ENCODE results near the gene ATOH8.

DNA sequence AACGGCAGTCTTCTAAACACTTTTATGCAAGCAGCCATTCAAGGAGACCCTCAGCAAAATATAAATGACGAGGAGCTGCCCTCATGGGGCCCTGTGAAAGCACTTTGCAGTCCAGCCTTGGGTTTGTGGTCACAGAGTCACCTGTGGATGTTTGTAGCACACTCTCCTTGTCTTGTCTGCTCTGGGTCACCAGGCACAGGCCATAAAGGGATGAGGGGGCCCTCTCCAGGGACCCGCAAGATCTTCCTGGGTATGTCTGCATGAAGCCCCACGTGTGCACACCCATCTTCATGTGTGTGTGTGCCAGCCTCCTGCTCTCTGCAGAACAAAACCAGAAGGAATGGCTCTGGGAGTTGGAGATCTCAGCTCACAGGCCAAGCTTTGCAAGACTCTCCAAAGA, 36.2 kb downstream of the ATOH8 start:
- TF ChIP-seq, protein P1, sequence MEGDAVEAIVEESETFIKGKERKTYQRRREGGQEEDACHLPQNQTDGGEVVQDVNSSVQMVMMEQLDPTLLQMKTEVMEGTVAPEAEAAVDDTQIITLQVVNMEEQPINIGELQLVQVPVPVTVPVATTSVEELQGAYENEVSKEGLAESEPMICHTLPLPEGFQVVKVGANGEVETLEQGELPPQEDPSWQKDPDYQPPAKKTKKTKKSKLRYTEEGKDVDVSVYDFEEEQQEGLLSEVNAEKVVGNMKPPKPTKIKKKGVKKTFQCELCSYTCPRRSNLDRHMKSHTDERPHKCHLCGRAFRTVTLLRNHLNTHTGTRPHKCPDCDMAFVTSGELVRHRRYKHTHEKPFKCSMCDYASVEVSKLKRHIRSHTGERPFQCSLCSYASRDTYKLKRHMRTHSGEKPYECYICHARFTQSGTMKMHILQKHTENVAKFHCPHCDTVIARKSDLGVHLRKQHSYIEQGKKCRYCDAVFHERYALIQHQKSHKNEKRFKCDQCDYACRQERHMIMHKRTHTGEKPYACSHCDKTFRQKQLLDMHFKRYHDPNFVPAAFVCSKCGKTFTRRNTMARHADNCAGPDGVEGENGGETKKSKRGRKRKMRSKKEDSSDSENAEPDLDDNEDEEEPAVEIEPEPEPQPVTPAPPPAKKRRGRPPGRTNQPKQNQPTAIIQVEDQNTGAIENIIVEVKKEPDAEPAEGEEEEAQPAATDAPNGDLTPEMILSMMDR (conservative IDR thresholded peaks at IDR 0.05) = no peak
- TF ChIP-seq ZFX (IDR thresholded peaks at IDR 0.05) = no peak

All from C4-2B (cell line).